GM21529 (cell line): Measurements from ENCODE around the gene CXCR5.

Experiments used
- ATAC-seq: cut with Tn5 transposase; IDR thresholded peaks from one replicate; pipeline ENCODE4 v1.9.1; 2021; ENCODE audit not compliant: unreplicated experiment

CXCR5 gene

GRCh38 chr11:118911880-118912741 is 28.4 kb downstream of the CXCR5 start:
- no peak for ATAC-seq

- no peak for ATAC-seq
These were observed 29.2 kb downstream of the CXCR5 start for GRCh38 chr11:118912742-118913410.

- no peak for ATAC-seq
These were observed 29.9 kb downstream of the CXCR5 start for GRCh38 chr11:118913411-118914125.

GRCh38 chr11:118914178-118914918 is 30.7 kb downstream of the CXCR5 start:
- ATAC-seq: no peak

GRCh38 chr11:118914987-118915386 is 31.3 kb downstream of the CXCR5 start:
- no peak for ATAC-seq

- ATAC-seq: no peak
These were observed 31.7 kb downstream of the CXCR5 start for GRCh38 chr11:118915396-118915795.

GRCh38 chr11:118915941-118916841 is 32.5 kb downstream of the CXCR5 start:
- no peak for ATAC-seq

GRCh38 chr11:118916842-118917388 is 33.2 kb downstream of the CXCR5 start:
- no peak for ATAC-seq

- no peak for ATAC-seq
These were observed 33.9 kb downstream of the CXCR5 start for GRCh38 chr11:118917481-118918127.

- no peak for ATAC-seq
These were observed 34.5 kb downstream of the CXCR5 start for GRCh38 chr11:118918128-118918685.

- ATAC-seq: no peak
These were observed 35.1 kb downstream of the CXCR5 start for GRCh38 chr11:118918686-118919280.

- ATAC-seq: no peak
These were observed 37.6 kb downstream of the CXCR5 start for GRCh38 chr11:118921121-118921928.

GRCh38 chr11:118921929-118922744 is 38.4 kb downstream of the CXCR5 start:
- ATAC-seq: no peak

GRCh38 chr11:118922745-118923627 is 39.3 kb downstream of the CXCR5 start:
- ATAC-seq: no peak

GRCh38 chr11:118923721-118924587 is 40.3 kb downstream of the CXCR5 start:
- no peak for ATAC-seq
